WTC11 (cell line): ENCODE data around the gene NEDD9. TPM values are rescaled to one million over a fixed set of nuclear protein-coding genes. Genes with fewer than 3 reads are reported as not detected.

Experiments
- ATAC-seq: fragments of 200-7000 bp; cut with Tn5 transposase; 2 replicates; pipeline ENCODE4 v1.10.0; 2021; ENCODE audit warnings: mild to moderate bottlenecking, moderate library complexity
- CTCF ChIA-PET: fragments of 300-600 bp; sonication (Branson Sonifier 250); formaldehyde crosslinking; loops from one replicate; lab custom pipeline; 2021; ENCODE audit warnings: antibody characterized with exemption; lab: Charles Lee
- POLR2A ChIA-PET: fragments of 350-600 bp; sonication (Branson Sonifier 250); formaldehyde crosslinking; loops from one replicate; lab custom pipeline; 2021; ENCODE audit warnings: antibody characterized with exemption; lab: Charles Lee
- DNase-seq: peaks from one replicate; pipeline ENCODE4 v3.0.0; 2021; ENCODE audit warnings: low spot score
- H3K27ac Mint-ChIP-seq: 2 replicates; pipeline ENCODE4 v1.8.0; 2021; ENCODE audit warnings: mixed read lengths
- H3K27me3 Mint-ChIP-seq: 2 replicates; pipeline ENCODE4 v1.8.0; 2021; ENCODE audit warnings: low read depth, mild to moderate bottlenecking, moderate library complexity, mixed read lengths
- H3K36me3 Mint-ChIP-seq: 2 replicates; pipeline ENCODE4 v1.8.0; 2021; ENCODE audit warnings: mixed read lengths
- H3K4me1 Mint-ChIP-seq: 2 replicates; pipeline ENCODE4 v1.8.0; 2022; ENCODE audit warnings: mixed read lengths
- H3K4me3 Mint-ChIP-seq: 2 replicates; pipeline ENCODE4 v1.8.0; 2021; ENCODE audit warnings: mild to moderate bottlenecking, moderate library complexity, mixed read lengths
- H3K9me3 Mint-ChIP-seq: 2 replicates; pipeline ENCODE4 v1.8.0; 2021; ENCODE audit warnings: mixed read lengths
- AR ChIP-seq: fragments of 250-450 bp; sonication (Bioruptor Pico); IDR thresholded peaks from 2 replicates; pipeline ENCODE4 v1.9.0; 2021; ENCODE audit warnings: mild to moderate bottlenecking
- ARID4B ChIP-seq: sonication (generic); formaldehyde crosslinking; IDR thresholded peaks from 2 replicates; pipeline ENCODE4 v1.8.0; 2023; ENCODE audit warnings: missing genetic modification reagents, mild to moderate bottlenecking, borderline replicate concordance
- CTCF ChIP-seq: fragments of 200-600 bp; IDR thresholded peaks from 2 replicates; pipeline ENCODE4 v1.8.0; 2022; ENCODE audit warnings: antibody characterized with exemption
- ELF4 ChIP-seq: sonication (generic); formaldehyde crosslinking; IDR thresholded peaks from 2 replicates; pipeline ENCODE4 v1.8.1; 2022; ENCODE audit warnings: low read depth, mild to moderate bottlenecking, moderate library complexity, missing genetic modification reagents
- EMX1 ChIP-seq: fragments of 250-450 bp; sonication (Bioruptor Pico); IDR thresholded peaks from 2 replicates; pipeline ENCODE4 v1.8.0; 2021; ENCODE audit warnings: mild to moderate bottlenecking
- ERG ChIP-seq: fragments of 250-450 bp; sonication (Bioruptor Pico); IDR thresholded peaks from 2 replicates; pipeline ENCODE4 v1.8.0; 2021; ENCODE audit warnings: mild to moderate bottlenecking
- JUN ChIP-seq: sonication (generic); formaldehyde crosslinking; IDR thresholded peaks from 2 replicates; pipeline ENCODE4 v1.8.0; 2023; ENCODE audit warnings: mild to moderate bottlenecking, missing genetic modification reagents
- NFYB ChIP-seq: sonication (generic); formaldehyde crosslinking; conservative IDR thresholded peaks from 2 replicates; pipeline ENCODE4 v1.8.0; 2022; ENCODE audit warnings: low read depth, missing genetic modification reagents
- OVOL2 ChIP-seq: fragments of 250-450 bp; sonication (Bioruptor Pico); IDR thresholded peaks from 2 replicates; pipeline ENCODE4 v1.9.0; 2021; ENCODE audit warnings: mild to moderate bottlenecking, borderline replicate concordance
- PRRX2 ChIP-seq: fragments of 250-450 bp; sonication (Bioruptor Pico); IDR thresholded peaks from 2 replicates; pipeline ENCODE4 v1.8.0; 2021; ENCODE audit warnings: mild to moderate bottlenecking
- SMAD3 ChIP-seq: sonication (generic); formaldehyde crosslinking; IDR thresholded peaks from 2 replicates; pipeline ENCODE4 v1.8.0; 2022; ENCODE audit warnings: missing genetic modification reagents, mild to moderate bottlenecking, borderline replicate concordance
- SMAD4 ChIP-seq: sonication (generic); formaldehyde crosslinking; IDR thresholded peaks from 2 replicates; pipeline ENCODE4 v1.8.0; 2022; ENCODE audit warnings: mild to moderate bottlenecking, missing genetic modification reagents
- TP53 ChIP-seq: sonication (generic); formaldehyde crosslinking; IDR thresholded peaks from 2 replicates; pipeline ENCODE4 v1.8.1; 2023; ENCODE audit warnings: mild to moderate bottlenecking, missing genetic modification reagents
- USF2 ChIP-seq: sonication (generic); formaldehyde crosslinking; IDR thresholded peaks from 2 replicates; pipeline ENCODE4 v1.8.1; 2023; ENCODE audit warnings: mild to moderate bottlenecking, missing genetic modification reagents, moderate library complexity
- ZNF219 ChIP-seq: sonication (generic); formaldehyde crosslinking; IDR thresholded peaks from 2 replicates; pipeline ENCODE4 v1.8.0; 2023; ENCODE audit warnings: missing genetic modification reagents, mild to moderate bottlenecking, borderline replicate concordance
- ZSCAN18 ChIP-seq: fragments of 250-450 bp; sonication (Bioruptor Pico); IDR thresholded peaks from 2 replicates; pipeline ENCODE4 v2.1.2; 2022; ENCODE audit warnings: mild to moderate bottlenecking, moderate library complexity
- total RNA-seq: library from RNA; stranded (reverse); gene quantifications from 3 replicates; pipeline ENCODE4 v1.2.3, GENCODE V29; 2021

The NEDD9 gene
- total RNA-seq, 1 experiment from 2014 or later: 9.8 TPM

- Mint-ChIP-seq H3K27ac (no peak overlapping the region), H3K36me3 (peaks cover 10% of the 10 kb centered on the region; the same call in 1 of the 2 replicates), H3K4me3 (no peak overlapping the region), H3K27me3 (no peaks in the 10 kb centered on the region; the same call in 1 of the 2 replicates), H3K4me1 (peaks cover 80% of the 10 kb centered on the region), H3K9me3 (no peaks in the 10 kb centered on the region)
- ChIA-PET CTCF (no interaction called here), POLR2A (interaction anchor here (0.5 kb wide), 1 partner anchor 347 kb away, joined by 4 read pairs; no protein-coding TSS in a partner anchor)
- TF ChIP-seq SMAD4 (CRISPR knock-in tag) (no peak), ERG (CRISPR knock-in tag) (no peak), PRRX2 (CRISPR knock-in tag) (no peak), JUN (CRISPR knock-in tag) (no peak), TP53 (CRISPR knock-in tag) (no peak), AR (CRISPR knock-in tag) (no peak), CTCF (no peak), ARID4B (no peak), EMX1 (CRISPR knock-in tag) (no peak), USF2 (no peak), ZNF219 (no peak), ELF4 (CRISPR knock-in tag) (no peak), NFYB (CRISPR knock-in tag) (no peak), ZSCAN18 (CRISPR knock-in tag) (no peak), SMAD3 (no peak), OVOL2 (CRISPR knock-in tag) (no peak)
- DNase-seq (no peak), ATAC-seq (no peak)
Observed at GRCh38 chr6:11198663-11199603, 33.5 kb downstream of the NEDD9 start.
